KOPT-K1 (cell line): ENCODE data around the gene FAM168A.

Experiments used
- H3K27ac ChIP-seq: fragments of 200-600 bp; sonication (generic); 2 replicates; pipeline ENCODE4 v1.5.1; 2016; ENCODE audit warnings: antibody characterized with exemption, mild to moderate bottlenecking, low read depth, low read length; ENCODE audit not compliant: poor library complexity, severe bottlenecking
- H3K36me3 ChIP-seq: fragments of 200-600 bp; sonication (generic); 2 replicates; pipeline ENCODE4 v1.5.1; 2017; ENCODE audit warnings: antibody characterized with exemption, mild to moderate bottlenecking, low read length, moderate library complexity; ENCODE audit not compliant: insufficient read depth
- H3K9me3 ChIP-seq: fragments of 200-600 bp; sonication (generic); 2 replicates; pipeline ENCODE4 v1.5.1; 2017; ENCODE audit warnings: antibody characterized with exemption, low read length, mild to moderate bottlenecking; ENCODE audit not compliant: insufficient read depth, poor library complexity, severe bottlenecking

Gene FAM168A

DNA sequence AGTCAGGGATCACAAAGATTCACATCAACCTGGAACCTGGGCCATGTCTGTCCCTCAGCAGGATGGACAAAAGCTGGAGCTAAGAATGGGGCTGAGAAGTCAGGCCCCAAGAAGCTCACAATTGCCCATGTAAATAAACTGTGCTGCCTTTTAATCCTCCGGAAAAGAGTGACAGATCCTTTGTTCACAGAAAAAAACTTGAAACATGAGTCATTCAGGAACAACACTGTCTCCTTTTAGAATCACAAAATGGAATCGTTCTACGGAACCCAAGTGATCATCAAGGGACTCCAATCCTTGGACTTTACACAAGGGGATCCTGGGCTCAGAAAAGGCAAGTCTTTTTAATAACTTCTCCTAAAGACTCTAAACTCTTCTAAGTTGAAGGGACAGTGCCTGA is 185.6 kb downstream of the FAM168A start:
- no peak overlapping the region for H3K27ac ChIP-seq
- H3K36me3 ChIP-seq = peaks cover 47% of the 10 kb centered on the region

GRCh38 chr11:73411031-73411430 is 186.9 kb downstream of the FAM168A start:
- no peaks in the 10 kb centered on the region for H3K9me3 ChIP-seq
- H3K36me3 ChIP-seq = peaks cover 60% of the 10 kb centered on the region
- no peak overlapping the region for H3K27ac ChIP-seq

More for the DNA sequence above, 185.6 kb downstream of the FAM168A start:
- H3K9me3 ChIP-seq = no peaks in the 10 kb centered on the region

- Histone ChIP-seq H3K27ac (no peak overlapping the region), H3K36me3 (peaks cover 63% of the 10 kb centered on the region), H3K9me3 (no peaks in the 10 kb centered on the region)
Observed at GRCh38 chr11:73410627-73411026, 187.3 kb downstream of the FAM168A start.

DNA sequence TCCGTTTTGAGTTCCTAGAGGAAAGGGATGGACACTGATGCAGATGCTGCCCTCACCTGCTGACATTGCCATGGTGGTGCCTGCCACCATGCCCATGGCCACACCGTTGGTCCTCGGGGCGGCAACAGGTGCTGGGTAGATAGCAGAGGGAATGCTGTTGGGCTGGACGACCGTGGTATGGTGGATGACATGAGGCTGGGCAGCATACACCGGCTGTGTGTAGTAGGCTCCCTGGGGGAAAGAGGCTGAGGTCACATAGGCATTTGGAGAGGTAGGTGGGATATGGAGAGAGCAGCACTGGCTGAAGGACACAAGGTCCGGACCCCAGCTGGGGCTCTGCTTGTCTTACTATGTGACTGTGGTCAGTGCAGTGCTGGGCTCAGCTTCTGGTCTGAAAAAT is 188.5 kb downstream of the FAM168A start:
- H3K9me3 ChIP-seq = no peaks in the 10 kb centered on the region
- no peak overlapping the region for H3K27ac ChIP-seq
- peaks cover 72% of the 10 kb centered on the region for H3K36me3 ChIP-seq

DNA sequence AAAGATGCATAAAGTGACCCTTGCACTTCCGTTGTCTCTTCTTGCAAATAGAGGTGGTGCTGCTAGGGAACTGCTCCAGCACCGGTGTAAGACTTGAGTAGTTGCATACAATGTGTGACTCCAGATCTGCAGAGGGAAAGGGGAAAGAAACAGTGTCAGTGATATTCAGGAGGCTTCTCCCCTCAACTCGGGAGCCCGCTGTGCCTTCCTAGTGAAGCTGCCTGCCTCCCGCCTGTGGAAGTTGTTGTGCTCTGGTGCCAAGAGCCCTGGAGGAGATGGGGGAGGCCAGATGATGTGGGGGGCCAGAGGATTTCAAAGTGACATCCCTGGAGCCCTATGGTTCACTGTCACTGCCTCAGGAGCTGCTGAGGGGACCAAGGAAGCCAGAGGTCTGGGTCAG is 191.3 kb downstream of the FAM168A start:
- Histone ChIP-seq H3K36me3 (peaks cover 73% of the 10 kb centered on the region), H3K27ac (no peak overlapping the region), H3K9me3 (no peaks in the 10 kb centered on the region)

GRCh38 chr11:73406131-73406530 is 191.8 kb downstream of the FAM168A start:
- no peak overlapping the region for H3K27ac ChIP-seq
- H3K36me3 ChIP-seq = peaks cover 75% of the 10 kb centered on the region
- H3K9me3 ChIP-seq = no peaks in the 10 kb centered on the region

DNA sequence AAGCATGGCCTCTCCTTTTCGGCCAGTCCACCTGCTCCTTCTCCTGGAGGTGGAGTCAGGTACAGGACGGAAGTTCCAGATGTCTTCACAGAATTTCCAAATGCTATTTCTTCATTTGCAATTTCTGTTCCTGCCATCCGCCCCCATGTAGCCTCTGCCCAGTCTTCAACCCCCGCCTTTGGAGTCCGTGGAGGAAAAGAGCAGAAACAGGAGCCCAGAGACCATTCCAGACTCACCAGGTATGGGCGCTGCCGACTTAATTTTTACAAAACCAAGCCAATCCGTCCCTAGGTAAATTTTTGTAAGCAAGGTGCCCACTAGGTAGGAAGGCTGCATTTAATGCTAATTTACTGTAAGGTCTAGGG is 192.8 kb downstream of the FAM168A start:
- H3K9me3 ChIP-seq = no peaks in the 10 kb centered on the region
- H3K27ac ChIP-seq = no peak overlapping the region
- peaks cover 65% of the 10 kb centered on the region for H3K36me3 ChIP-seq

GRCh38 chr11:73404506-73405145 is 193.3 kb downstream of the FAM168A start:
- Histone ChIP-seq H3K36me3 (peaks cover 60% of the 10 kb centered on the region), H3K9me3 (no peaks in the 10 kb centered on the region), H3K27ac (no peak overlapping the region)

DNA sequence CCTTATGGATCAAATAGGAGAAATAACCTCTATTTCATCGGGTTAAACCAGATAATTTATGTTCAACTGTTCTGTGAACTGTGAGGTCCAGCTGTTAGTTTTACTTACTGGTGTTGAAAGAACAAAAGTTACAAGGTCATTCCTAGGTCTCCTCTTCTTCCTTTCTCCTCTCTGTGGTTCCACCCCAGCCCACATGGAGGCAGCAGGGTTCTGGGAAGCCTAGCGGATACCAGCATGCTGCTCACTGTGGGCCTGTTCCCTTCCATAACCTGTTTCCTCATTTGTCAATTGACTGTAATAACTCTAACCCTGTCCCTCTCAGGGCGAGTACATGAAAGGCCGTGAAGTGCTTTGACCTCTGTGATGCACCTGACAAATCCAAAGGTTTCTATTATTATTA is 193.9 kb downstream of the FAM168A start:
- Histone ChIP-seq H3K36me3 (peaks cover 54% of the 10 kb centered on the region), H3K27ac (no peak overlapping the region), H3K9me3 (no peaks in the 10 kb centered on the region)

GRCh38 chr11:73403541-73403940 is 194.4 kb downstream of the FAM168A start:
- peaks cover 52% of the 10 kb centered on the region for H3K36me3 ChIP-seq
- no peak overlapping the region for H3K27ac ChIP-seq
- H3K9me3 ChIP-seq = no peaks in the 10 kb centered on the region

DNA sequence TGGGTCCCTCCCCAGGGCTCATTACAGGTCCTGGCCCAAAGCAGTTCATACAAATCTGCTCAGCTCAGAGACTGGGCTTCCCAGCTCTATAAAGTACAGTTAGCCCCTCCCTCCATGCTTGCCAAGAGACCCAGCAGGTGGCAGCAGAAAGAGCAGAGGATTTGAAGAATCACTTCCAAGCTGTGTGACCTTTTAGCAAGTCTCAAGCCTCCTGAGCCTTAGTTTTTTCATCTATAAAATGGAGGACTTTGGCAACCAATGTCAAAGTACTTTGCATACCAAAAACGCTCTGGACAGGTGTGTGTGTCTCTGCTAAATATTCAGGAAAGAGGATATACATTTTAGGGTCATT is 195.1 kb downstream of the FAM168A start:
- H3K27ac ChIP-seq = no peak overlapping the region
- peaks cover 51% of the 10 kb centered on the region for H3K36me3 ChIP-seq
- H3K9me3 ChIP-seq = no peaks in the 10 kb centered on the region

DNA sequence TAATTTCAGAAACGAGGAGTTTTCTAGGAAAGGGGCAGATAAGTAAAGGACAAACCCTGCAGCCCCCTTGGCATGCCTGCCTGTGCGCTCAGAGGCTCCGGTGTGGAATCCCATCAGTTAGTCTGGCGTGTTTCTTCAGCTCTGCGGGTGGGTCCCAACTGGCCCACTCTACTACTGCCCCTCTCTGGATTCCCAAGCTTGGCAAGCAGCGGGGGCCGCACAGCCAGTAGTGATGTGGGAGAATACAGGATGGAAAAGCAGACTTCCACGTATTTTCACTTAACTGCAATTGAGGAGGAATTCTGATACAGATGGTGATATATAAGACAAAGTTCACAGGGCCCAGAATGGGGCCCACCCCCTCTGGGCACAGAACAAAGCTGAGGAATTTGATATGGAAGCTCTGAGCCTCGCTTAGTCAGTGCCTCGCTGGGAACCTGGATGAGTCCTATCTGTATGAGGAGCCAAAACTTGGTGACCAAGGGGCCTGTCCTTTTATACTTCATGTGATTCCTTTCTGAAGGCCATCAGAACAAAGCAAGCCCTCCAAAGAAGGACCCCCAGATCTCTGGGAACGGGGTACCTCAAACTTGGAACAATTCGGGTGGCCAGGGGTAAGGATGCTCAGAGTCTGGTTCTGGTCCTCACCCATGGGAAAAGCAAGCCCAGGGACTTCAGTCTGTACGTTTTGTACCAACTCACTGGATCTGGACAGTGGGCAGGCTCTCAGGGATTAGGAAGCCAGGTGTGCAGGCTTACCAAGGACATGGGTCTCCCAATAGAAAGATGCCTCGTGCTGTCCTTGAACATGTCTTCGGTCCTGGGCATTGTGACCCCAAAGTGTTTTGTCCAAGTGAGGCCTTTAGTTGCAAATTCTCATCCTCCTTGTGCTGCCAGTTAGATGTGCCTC is 195.7 kb downstream of the FAM168A start:
- no peak overlapping the region for H3K27ac ChIP-seq
- peaks cover 51% of the 10 kb centered on the region for H3K36me3 ChIP-seq
- H3K9me3 ChIP-seq = no peaks in the 10 kb centered on the region

GRCh38 chr11:73401217-73401923 is 196.5 kb downstream of the FAM168A start:
- Histone ChIP-seq H3K27ac (no peak overlapping the region), H3K36me3 (peaks cover 50% of the 10 kb centered on the region)

DNA sequence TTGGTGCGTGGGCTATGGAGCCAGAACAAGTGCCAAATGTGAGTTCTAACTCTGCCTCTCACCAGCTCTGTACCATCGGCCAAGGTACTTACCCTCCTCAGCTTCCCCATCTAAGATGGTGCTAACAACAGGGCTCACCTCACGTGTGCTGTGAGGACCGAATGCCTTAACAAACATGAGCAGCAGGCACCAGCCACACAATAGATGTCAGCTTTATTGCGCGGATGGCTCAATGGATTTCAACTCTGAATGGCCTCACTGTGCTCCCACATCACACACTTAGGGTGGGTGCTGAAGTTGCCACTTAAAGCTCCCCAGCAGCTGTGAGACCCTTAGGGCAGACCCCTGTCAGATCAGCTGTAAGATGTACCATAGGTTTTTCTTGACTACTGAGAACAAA is 197.6 kb downstream of the FAM168A start:
- no peak overlapping the region for H3K27ac ChIP-seq
- H3K9me3 ChIP-seq = no peaks in the 10 kb centered on the region
- peaks cover 51% of the 10 kb centered on the region for H3K36me3 ChIP-seq

More at GRCh38 chr11:73401217-73401923, 196.5 kb downstream of the FAM168A start:
- H3K9me3 ChIP-seq = no peaks in the 10 kb centered on the region

- peaks cover 52% of the 10 kb centered on the region for H3K36me3 ChIP-seq
- H3K27ac ChIP-seq = no peak overlapping the region
- no peaks in the 10 kb centered on the region for H3K9me3 ChIP-seq
Observed at GRCh38 chr11:73399636-73400035, 198.3 kb downstream of the FAM168A start.
